GM19395 (cell line): ENCODE data around the gene VN1R5.
"Not testable (repeated sequence)": the region's sequence is repeated elsewhere in the genome, so short reads cannot be mapped to it uniquely, and the experiment has no call there.

Source experiments
- ATAC-seq: cut with Tn5 transposase; IDR thresholded peaks from one replicate; pipeline ENCODE4 v1.9.1; 2021; ENCODE audit warnings: mild to moderate bottlenecking, moderate library complexity; ENCODE audit not compliant: unreplicated experiment

VN1R5 gene

DNA sequence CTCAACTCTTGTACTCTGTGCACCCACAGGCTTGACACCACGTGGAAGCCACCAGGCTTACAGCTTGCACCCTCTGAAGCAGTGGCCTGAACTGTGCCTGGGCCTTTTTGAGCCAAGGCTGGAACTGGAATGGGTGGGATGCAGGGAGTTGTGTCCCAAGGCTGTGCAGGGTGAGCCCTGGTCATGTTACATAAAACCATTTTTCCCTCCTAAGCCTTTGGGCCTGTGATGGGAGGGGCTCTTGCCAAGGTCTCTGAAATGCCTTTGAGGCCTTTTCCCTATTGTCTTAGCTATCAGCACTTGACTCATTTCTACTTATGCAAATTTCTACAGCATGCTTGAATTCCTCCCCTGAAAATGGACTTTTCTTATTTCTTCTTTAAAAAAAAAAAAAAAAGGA lies 14.1 kb downstream of the VN1R5 start:
- ATAC-seq = no peak

DNA sequence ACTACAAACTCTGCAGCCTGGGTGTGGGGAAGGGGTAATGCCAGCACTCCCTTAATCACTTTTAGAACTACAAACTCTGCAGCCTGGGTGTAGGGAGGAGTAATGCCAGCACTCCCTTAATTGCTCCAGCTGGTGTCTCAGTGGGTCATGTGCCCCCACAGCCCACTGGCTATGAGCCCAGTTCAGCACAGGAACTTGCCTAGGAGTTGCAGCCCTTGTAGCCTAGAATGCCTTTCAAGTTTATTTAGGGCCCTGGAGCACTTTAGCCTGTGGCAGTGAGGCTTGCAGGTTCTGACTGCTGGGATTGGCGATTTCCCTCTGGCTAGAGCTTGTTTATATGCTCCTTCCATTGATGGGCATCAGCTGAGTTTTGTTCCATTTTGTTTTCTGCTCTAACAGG lies 17.1 kb downstream of the VN1R5 start:
- ATAC-seq = no peak

DNA sequence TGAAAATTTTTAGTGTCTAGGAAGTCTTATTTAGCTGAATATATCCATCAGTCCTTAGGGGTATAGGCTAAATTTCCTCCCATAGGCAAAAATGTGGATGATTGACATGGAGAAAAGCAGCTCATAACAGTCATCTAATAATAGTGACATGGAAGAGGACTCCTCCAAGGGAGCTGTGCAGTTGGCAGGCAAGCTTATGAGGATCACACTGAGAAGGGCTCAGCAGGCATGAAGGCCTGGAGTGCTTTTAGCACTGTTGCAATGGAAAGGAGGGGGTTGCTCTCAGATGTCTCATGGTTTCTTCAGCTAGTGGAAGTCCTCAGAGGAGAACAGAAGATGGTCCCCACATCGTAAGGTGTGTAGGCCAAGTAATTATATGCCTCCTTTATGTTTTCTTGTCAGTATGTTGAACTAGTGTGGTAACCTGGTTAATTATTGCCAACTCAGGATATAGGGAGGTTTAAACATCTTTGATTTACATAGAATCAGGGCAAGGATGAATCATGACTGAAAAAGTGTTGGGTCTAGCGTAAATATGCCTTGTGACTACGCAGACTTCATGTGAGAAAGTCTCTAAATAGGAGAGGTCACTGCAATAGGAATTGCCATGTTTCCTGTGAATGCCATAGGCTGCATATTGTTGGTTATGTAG lies 18.9 kb downstream of the VN1R5 start:
- ATAC-seq = no peak

DNA sequence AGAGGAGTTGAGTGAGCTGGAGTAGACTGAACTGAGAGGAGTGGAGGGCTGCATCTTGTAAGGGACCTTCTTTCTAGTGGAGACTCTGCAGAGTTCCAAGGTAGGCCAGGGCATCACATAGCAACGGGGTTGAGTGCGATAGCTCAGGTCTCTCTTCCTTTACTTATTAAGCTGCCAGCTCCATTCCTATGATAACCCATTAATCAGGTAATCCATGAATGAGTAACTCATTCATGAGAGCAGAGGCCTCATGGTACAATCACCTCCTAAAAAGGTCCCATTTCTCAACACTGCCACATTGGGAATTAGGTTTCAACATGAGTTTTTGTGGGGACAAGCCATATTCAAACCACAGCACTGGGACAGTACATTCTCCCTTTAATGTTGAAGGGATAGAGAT lies 21.3 kb downstream of the VN1R5 start:
- ATAC-seq = no peak

DNA sequence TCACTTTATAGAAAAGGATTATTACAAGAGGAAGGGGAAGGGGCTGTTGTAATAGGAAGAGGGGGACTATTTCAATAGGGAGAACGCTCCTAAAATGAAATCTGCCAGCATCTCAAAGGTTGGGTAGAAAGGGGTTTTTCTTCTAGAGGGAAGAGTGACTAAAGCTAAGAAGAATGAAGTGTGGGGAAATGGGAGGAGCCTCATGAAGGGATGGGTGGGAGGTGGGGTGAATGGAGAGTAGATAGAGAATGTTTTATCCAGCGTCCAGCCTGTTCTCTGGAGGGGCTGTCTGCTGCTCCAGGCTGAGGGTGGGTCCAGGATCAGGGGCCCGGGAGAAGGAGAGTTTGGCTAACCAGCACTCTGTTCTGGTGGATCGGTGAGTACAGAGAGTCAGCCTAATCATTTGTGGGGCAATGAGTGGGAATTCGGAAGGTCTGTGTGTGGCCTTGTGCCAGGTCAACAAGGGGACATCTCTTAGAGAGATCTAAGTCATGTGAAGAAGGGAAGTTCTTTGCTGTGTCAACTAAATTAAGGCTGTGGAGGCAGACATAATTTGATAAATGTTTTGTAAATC lies 25.2 kb downstream of the VN1R5 start:
- no peak for ATAC-seq

DNA sequence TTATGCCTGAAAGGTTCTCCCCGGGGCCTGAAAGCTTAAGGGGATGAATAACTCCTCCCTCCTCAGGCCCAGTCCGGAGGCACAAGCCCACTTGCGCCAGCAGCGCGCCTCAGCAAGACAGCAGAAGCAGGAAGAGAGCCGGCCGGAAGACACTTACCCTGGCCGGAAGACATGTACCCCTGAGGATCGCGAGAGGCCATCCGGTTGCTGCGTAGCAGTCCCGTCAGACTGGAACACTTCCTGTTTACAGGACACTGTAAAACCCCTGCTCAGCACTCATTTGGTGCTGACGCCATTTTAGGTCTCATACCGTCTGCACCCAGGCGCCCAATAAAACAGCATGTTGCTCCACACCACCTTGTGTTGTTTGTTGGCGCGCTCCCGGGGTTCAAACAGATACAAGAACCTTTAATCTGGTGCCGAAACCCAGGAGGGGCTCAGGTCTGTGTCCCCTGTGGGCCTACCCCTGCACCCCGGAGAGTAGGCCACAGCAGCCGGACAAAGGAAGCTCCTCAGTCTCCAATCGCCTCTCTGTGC lies 30.3 kb downstream of the VN1R5 start:
- ATAC-seq = no peak

DNA sequence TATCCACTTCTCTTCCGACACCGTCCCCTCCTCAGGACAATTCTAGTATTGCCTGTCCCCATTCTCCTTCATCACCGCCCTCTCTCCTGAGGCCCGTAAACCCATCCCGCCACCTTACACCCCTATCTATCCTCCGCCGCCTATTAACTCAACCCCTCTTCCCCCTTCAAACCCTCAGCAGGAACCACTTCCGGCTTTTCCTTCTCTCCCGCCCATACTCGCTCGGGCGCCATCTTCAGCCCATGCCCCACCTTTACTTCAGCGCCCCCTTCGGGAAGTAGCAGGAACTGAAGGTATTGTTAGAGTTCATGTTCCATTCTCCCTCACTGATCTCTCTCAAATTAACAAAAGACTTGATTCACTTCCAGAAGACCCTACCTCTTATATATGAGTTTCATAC lies 31.6 kb downstream of the VN1R5 start:
- no peak for ATAC-seq

DNA sequence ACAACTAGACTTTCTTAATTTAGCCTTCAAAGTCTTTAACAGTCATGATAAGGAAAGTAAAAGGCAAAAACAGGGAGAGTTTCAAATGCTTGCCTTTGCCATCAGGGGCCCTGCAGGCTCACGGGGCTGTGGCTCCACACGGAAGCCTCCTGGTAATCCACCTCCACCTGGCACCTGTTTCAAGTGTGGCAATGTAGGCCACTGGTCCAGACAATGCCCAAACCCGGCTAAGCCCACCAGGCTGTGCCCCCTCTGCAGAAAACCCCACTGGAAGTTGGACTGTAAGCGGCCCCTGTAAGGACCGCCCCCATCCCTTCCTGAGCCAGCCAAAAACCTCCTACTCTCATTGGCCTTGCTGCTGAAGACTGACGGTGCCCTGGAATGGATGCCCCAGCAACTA lies 32.5 kb downstream of the VN1R5 start:
- ATAC-seq = no peak

DNA sequence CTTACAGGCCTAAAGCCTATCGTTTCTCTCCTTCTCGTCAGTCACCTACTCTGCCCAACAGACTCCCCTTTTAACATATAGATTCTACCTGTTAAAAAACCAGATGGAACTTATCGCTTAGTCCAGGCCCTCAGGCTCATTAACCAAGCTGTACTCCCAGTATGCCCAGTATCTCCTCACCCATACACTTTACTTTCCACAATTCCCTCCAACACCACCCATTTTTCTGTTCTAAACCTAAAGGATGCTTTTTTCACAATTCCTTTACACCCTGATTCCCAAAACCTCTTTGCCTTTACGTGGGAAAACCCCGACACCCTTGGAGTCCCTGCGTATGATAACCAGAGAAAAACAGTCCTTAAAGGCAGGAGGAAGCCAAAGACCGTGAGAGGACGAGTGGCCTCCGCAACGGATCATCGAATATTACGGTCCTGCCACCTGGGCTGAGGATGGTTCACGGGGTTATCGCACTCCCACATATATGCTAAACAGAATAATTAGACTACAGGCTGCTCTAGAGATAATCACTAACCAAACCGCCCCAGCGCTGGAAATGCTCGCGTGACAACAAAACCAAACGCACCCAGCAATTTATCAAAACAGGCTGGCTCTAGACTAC lies 33.5 kb downstream of the VN1R5 start:
- not testable (repeated sequence) for ATAC-seq

DNA sequence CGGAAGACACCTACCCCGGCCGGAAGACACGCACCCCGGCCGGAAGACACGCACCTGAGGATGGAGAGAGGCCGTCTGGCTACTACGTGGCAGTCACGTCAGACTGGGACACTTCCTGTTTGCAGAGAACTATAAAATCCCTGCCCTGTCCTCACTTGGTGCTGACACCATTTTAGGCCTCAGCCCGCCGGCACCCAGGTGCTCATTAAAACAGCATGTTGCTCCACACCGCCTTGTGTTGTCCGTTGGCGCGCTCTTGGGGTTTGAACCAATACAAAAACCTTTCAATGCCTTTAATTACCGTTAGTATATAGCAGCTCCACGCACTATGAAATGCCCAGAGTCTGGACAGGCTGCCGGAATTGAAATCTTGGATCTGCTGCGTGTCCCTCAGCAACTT lies 34.7 kb downstream of the VN1R5 start:
- ATAC-seq = no peak

DNA sequence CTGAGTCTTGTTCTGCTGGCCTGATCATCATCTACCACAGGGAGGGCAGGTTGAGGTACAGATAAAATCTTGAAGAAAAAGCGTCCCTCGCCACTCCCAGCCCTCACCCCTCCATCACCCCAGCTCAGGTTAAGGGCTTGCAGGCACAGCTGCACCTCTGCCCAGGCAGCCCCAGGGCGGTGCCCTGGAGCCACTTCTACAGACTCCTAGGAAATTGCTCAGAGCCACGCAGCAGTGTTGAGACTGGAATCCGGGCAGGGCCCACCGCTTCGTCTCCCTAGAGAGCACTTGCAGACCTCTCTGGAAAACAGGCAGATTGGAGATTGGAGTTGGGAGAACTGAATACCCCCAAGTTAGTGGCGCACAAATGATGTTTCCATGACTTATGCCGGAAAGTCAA lies 35.3 kb downstream of the VN1R5 start:
- no peak for ATAC-seq

DNA sequence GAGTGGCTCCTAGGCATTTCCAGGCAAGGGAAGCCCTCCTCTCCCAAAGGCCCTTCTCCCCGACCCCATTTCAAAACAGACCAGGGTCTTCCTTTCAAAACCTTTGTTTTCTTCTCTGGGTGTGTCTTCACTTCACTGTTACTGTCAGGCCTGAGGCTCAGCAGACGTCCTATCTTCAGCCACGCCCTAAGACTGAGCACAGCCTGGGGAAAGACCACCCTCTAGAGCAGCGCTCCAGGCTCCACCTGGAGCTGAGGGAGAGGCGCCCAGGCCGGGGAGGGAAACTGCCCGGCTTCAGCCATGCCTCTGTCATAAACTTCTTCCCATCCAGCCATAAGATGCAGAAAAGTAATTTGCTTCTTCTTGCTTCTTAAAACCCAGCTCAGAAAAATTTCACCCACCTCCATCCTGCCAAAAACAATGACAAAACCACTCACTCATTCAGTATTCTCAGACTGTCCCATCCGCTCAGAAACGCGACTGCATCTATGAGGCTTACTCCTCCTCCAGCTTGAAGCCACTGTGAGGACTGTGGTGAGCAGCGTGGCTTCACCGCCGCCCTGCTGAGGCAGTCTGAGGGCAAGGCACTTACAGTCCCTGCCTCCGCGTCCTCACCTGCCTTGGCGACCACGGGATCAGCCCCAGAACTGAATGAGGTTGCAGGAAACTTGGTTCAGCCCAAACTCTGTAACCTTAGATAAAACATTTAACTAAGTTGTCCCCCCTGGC lies 36.1 kb downstream of the VN1R5 start:
- no peak for ATAC-seq

DNA sequence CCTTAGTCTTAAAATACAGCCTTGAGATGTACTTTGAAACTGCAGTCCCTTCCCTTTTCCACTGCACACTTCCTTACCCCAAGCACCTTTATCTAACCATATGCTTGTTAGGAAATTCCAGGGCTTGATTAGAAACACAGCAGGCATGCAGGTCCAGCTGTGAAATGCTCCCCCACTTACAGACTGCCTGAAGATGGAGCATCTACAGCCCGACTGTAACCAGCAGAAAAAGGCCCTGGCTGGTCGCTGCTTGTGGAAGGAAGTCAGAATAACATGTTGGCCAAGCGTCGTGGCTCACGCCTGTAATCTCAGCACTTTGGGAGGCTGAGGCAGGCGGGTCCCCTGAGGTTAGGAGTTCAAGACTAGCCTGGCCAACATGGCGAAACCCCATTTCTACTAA lies 37.2 kb downstream of the VN1R5 start:
- ATAC-seq = no peak

DNA sequence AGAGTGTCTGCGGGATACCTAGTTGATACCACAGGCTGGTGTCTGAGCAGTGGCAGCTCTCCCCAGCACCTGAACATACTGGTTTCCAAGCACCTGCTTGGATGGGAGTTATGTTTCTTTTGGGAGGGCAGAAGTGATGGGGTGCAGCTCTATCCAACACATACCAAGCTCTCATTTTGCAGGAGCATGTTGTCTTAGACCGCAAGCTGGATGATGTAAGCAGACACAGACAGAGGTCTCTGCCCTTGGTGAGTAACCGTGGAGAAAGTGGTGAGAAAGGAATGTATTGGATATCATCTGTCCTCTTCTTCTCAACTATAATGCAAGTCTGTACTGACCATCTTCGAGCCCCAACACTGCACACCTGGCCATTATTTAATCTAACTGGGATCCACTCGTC lies 38.4 kb downstream of the VN1R5 start:
- no peak for ATAC-seq

DNA sequence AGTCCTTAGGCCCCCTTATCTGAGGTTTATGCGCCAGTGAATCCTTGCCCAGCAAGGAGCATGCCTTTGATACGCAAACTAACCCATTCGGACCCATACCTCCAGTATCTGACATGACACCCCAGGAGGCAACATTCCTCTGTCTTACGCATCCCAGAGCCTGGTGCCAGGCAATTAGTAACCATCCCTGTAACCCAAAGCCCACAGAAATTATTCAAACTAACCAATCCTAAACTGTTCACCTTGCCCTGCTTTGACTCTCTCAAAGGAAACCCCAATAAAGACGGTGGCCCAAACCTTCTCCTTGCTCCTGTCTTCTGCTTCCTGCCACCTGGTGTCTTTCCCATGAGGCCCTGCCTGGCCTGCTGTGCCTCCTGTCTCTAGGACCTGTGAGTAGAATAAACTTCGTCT lies 39.4 kb downstream of the VN1R5 start:
- ATAC-seq = no peak

DNA sequence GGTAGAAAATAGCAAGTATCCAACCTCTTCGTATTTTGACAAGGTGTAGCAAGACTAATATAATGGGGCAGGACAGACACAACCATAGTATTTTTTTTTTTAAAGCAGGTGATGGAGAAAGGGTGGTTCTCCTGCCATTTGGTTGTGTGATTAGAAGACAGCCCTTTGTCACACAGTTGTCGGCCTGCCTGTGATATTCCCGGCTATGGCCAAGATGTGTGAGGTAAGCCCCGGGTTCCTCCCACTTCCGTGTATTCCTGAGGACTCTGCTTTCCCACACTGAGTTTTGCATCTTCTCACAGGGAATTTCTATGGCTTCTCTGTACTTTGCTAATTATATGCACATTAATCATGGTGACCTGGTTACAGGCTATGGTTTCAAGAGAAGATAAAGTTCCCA lies 39.9 kb downstream of the VN1R5 start:
- ATAC-seq = no peak

DNA sequence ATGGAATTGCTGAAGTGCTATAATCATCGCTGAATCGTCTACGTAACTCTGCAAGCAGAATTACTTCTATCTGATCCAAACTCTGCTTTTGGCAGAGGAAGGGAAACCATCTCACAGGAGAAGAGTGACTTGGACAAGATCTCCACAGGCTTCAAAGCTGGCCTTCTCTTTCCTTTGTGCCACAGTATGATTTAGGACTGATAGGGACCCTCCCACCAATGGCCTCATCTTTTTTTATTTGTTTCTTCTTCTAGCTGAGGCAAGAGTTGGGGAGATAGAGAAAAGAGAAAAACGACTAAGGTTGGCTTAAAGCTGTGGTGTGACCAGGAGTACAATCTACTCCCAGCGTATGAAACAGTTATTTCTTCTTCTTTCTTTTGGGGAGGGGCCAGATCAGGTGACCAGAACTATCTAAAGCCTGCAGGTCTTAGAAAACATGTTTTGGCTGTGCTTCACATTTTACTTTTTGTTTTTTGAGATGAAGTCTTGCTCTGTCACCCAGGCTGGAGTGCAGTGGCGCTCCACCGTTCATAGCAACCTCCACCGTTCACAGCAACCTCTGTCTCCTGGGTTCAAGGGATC lies 40.8 kb downstream of the VN1R5 start:
- ATAC-seq = no peak

DNA sequence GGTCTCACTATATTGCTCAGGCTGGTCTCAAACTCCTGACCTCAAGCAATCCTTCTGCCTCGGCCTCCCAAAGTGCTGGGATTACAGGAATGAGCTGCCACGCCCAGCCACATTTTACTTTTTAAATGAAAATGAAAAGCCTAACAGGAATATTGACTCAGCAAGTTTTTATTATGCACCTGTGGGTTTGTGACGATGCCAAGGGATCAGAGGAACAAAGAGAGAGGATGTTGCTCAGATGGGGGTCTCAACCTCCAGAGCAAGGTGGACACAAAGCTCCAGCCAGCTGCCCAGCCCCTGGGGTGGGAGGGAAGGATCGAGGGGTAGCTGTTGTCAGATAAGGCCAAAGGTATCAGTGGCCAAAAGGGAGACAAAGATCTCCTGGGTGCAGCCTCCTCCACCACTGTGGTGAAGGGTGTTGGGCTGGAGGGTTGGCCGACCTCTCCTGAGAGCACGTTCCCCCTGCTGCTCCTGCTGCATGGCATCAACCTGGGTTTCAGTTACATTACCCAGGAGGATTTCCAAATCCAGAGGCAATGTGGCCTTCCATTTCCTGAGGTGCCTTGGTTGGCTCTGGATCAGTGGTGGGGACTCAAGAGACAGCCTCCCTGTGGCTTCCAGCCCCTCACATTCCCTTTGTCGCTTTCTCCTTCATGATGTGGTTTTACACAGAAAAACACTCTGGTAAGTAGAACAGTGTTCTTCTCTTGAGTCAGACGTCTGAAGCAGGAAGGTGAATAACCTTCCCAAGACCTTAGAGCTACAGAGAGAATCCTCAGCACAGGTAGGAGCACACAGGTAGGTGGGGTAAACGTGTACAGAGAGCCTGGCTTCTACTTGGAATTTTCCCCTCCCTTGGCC lies 41.6 kb downstream of the VN1R5 start:
- ATAC-seq = no peak

DNA sequence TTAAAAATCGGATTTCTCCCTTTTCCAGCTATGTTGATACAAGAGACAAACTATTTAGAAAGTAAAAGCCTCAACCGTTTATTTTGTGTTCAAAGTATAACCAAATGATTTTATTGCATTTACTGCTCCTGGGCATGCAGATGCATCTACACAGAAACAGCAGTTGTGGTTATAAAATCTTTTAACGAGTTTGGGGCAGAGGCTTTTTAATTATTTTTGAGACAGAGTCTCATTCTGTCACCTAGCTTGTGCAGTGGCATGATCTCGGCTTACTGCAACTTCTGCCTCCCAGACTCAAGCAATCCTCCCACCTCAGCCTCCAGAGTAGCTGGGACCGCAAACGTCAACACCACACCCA lies 42.2 kb downstream of the VN1R5 start:
- ATAC-seq = no peak

DNA sequence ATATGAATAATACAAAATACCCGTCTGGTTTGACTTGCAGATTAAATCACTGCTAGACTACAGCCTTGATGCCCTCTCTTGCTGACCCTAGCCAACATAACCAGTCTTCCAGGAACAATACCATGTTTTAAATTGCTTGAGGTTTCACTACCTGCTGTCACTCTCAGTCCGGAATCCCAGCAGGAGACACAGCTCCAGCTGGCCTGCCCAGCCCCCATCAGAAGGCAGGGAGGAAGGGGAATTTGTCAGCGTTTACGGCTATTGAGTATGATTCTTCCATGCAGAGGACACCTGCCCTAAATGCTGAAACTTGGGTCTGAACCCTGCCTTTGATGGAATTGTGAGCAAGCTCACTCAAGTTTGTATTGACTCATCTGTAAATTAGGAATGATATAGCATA lies 42.8 kb downstream of the VN1R5 start:
- ATAC-seq = no peak
